Progenitor cell of endocrine pancreas (in vitro differentiated cells): Measurements from ENCODE around the gene PDE7B. TPM values are rescaled to one million over a fixed set of nuclear protein-coding genes. Genes with fewer than 3 reads are reported as not detected.

ENCODE experiments used
- DNase-seq: peaks from one replicate; pipeline ENCODE4 v3.0.0; 2021; ENCODE audit warnings: low spot score; ENCODE audit not compliant: unreplicated experiment
- H3K27ac Mint-ChIP-seq: 2 replicates; pipeline ENCODE4 v1.8.0; 2021; ENCODE audit warnings: mild to moderate bottlenecking, moderate library complexity, mixed read lengths
- H3K27me3 Mint-ChIP-seq: 2 replicates; pipeline ENCODE4 v1.8.0; 2021; ENCODE audit warnings: mixed read lengths
- H3K36me3 Mint-ChIP-seq: 2 replicates; pipeline ENCODE4 v1.8.0; 2022; ENCODE audit warnings: mixed read lengths; ENCODE audit not compliant: insufficient read depth
- H3K4me1 Mint-ChIP-seq: 2 replicates; pipeline ENCODE4 v1.8.0; 2021; ENCODE audit warnings: low read depth, mixed read lengths
- H3K4me3 Mint-ChIP-seq: 2 replicates; pipeline ENCODE4 v1.8.0; 2021; ENCODE audit warnings: low read depth, mild to moderate bottlenecking, moderate library complexity, mixed read lengths
- H3K9me3 Mint-ChIP-seq: 2 replicates; pipeline ENCODE4 v1.8.0; 2021; ENCODE audit warnings: low read depth, mixed read lengths
- CTCF ChIP-seq: fragments of 200-600 bp; sonication (generic); IDR thresholded peaks from one replicate; pipeline ENCODE4 v1.5.0; 2021; ENCODE audit warnings: antibody characterized with exemption, mild to moderate bottlenecking; ENCODE audit not compliant: unreplicated experiment
- total RNA-seq: library from RNA; stranded (reverse); gene quantifications from 2 replicates; pipeline ENCODE4 v1.2.1, GENCODE V29; 2021

The PDE7B gene
- total RNA-seq, 1 donor from 2014 or later: 0.07 TPM

DNA sequence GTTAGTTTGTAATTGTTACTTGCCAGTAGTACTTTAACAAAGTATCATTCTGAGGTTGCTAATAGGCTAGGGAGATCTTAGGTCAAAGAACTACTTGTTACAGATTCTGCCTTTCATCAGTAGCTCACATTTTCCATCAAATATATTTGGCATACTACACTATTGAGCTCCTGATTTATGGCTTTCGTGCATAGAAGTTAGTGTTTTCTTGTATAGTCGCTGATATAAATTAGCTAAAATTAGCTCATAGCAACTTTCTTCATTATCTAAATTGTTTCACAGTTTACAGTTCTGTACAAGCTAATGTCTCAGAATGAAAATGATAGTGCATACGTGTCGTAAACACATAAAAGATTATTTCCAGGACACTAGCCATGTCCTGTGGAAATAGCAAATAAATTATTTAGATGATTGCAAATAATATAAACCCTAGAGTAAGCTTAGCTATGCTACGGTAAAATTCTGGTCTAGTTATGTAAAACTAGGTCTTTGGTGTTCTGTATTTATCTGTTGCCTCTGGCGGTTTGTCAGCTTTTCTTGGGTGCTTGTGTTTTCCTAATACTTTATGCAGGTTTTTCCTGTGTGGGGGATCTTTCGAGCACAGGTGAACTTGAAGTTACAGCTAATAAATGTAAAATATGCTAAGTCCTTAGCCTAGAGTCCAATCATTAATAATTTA is 15.1 kb downstream of the PDE7B start:
- H3K9me3 Mint-ChIP-seq: peaks cover 3% of the 10 kb centered on the region
- peaks cover 1% of the 10 kb centered on the region for H3K36me3 Mint-ChIP-seq
- no peaks in the 10 kb centered on the region for H3K4me1 Mint-ChIP-seq
- DNase-seq: no peak
- no peak overlapping the region for H3K27ac Mint-ChIP-seq
- no peaks in the 10 kb centered on the region for H3K27me3 Mint-ChIP-seq
- H3K4me3 Mint-ChIP-seq: no peak overlapping the region
- no peak for TF ChIP-seq CTCF

GRCh38 chr6:135867332-135867731 is 15.8 kb downstream of the PDE7B start:
- H3K27ac Mint-ChIP-seq: no peak overlapping the region
- peaks cover 1% of the 10 kb centered on the region for H3K36me3 Mint-ChIP-seq
- no peak overlapping the region for H3K4me3 Mint-ChIP-seq
- no peak for DNase-seq
- TF ChIP-seq CTCF: no peak
- no peaks in the 10 kb centered on the region for H3K27me3 Mint-ChIP-seq
- H3K4me1 Mint-ChIP-seq: no peaks in the 10 kb centered on the region
- peaks cover 3% of the 10 kb centered on the region for H3K9me3 Mint-ChIP-seq

DNA sequence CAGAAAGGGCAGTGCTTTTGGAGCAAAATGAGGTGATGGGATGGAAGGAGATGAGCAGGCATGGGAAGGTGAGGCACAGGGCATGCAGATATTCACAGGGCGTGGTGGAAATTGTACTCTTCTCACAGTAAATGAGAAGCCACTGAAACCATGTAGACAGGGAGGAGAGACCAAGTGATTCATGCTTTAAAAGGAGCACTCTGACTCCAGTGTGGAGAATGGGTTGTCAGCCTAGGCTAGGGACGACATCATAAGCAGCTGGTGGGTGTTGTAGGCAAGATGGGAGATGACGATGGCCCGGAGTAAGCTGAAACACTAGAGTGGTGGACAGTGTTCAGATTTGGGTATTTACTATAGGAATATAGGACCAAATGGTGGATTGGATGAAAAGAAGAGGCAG is 18.4 kb downstream of the PDE7B start:
- DNase-seq: no peak
- Mint-ChIP-seq H3K9me3 (peaks cover 3% of the 10 kb centered on the region), H3K36me3 (peaks cover 1% of the 10 kb centered on the region), H3K4me3 (no peak overlapping the region), H3K27ac (no peak overlapping the region), H3K4me1 (no peaks in the 10 kb centered on the region), H3K27me3 (no peaks in the 10 kb centered on the region)
- no peak for TF ChIP-seq CTCF

- no peak for DNase-seq
- TF ChIP-seq CTCF: no peak
- no peaks in the 10 kb centered on the region for H3K4me1 Mint-ChIP-seq
- H3K9me3 Mint-ChIP-seq: no peaks in the 10 kb centered on the region
- H3K27ac Mint-ChIP-seq: no peak overlapping the region
- H3K4me3 Mint-ChIP-seq: no peak overlapping the region
- H3K27me3 Mint-ChIP-seq: no peaks in the 10 kb centered on the region
- no peaks in the 10 kb centered on the region for H3K36me3 Mint-ChIP-seq
These were observed 19.2 kb downstream of the PDE7B start for GRCh38 chr6:135870722-135871121.

- H3K27me3 Mint-ChIP-seq: no peaks in the 10 kb centered on the region
- no peaks in the 10 kb centered on the region for H3K4me1 Mint-ChIP-seq
- TF ChIP-seq CTCF: no peak
- no peak overlapping the region for H3K27ac Mint-ChIP-seq
- no peaks in the 10 kb centered on the region for H3K36me3 Mint-ChIP-seq
- no peak overlapping the region for H3K4me3 Mint-ChIP-seq
- H3K9me3 Mint-ChIP-seq: no peaks in the 10 kb centered on the region
- no peak for DNase-seq
These were observed 19.8 kb downstream of the PDE7B start for GRCh38 chr6:135871296-135871695.
